SK-N-MC (cell line): ENCODE measurements around the gene PFN3.
"Not testable (repeated sequence)": the region's sequence is repeated elsewhere in the genome, so short reads cannot be mapped to it uniquely, and the experiment has no call there.

ENCODE experiments used
- DNase-seq: peaks from one replicate; pipeline ENCODE4 v3.0.0-alpha.2; 2011; ENCODE audit warnings: low read depth, low spot score
- H3K27ac ChIP-seq: fragments of 200-600 bp; sonication (generic); 2 replicates; pipeline ENCODE4 v1.5.1; 2016; ENCODE audit warnings: mixed run types
- H3K36me3 ChIP-seq: fragments of 200-600 bp; sonication (generic); 2 replicates; pipeline ENCODE4 v1.6.1; 2017; ENCODE audit warnings: antibody characterized with exemption, low read length, mixed read lengths; ENCODE audit not compliant: insufficient read depth
- H3K4me3 ChIP-seq: fragments of 200-600 bp; sonication (generic); 2 replicates; pipeline ENCODE4 v1.5.1; 2016
- H3K9ac ChIP-seq: fragments of 200-600 bp; sonication (generic); 2 replicates; pipeline ENCODE4 v1.8.0; 2017; ENCODE audit warnings: mixed run types, mixed read lengths; ENCODE audit not compliant: insufficient read length
- H3K9me3 ChIP-seq: fragments of 200-600 bp; sonication (generic); 2 replicates; pipeline ENCODE4 v1.6.1; 2017; ENCODE audit warnings: low read depth, mild to moderate bottlenecking, antibody characterized with exemption, low read length, moderate library complexity, mixed read lengths
- EZH2 ChIP-seq: fragments of 200-600 bp; sonication (generic); IDR thresholded peaks from one replicate; pipeline ENCODE4 v1.6.1; 2017; ENCODE audit warnings: antibody characterized with exemption
- FOXP2 ChIP-seq: optimal IDR thresholded peaks from 2 replicates; pipeline ENCODE3; 2011; ENCODE audit warnings: mild to moderate bottlenecking, moderate library complexity; ENCODE audit not compliant: insufficient read depth; ENCODE audit errors: extremely low read length, control extremely low read depth
- POLR2AphosphoS5 ChIP-seq: IDR thresholded peaks from 2 replicates; pipeline ENCODE4 v1.6.1; 2012; ENCODE audit warnings: mild to moderate bottlenecking, low read depth, low read length, borderline replicate concordance

Gene PFN3

GRCh38 chr5:177427919-177428573, 27.6 kb upstream of the PFN3 start:
- no peak for DNase-seq
- no peak overlapping the region for H3K27ac ChIP-seq
- no peaks in the 10 kb centered on the region; the same call in 1 of the 2 replicates for H3K36me3 ChIP-seq
- no peak overlapping the region for H3K9ac ChIP-seq
- H3K9me3 ChIP-seq, result no peaks in the 10 kb centered on the region
- peak overlapping the region; percentile 88 for H3K4me3 ChIP-seq
- TF ChIP-seq POLR2AphosphoS5 (no peak), FOXP2 (no peak), EZH2 (no peak)

- Histone ChIP-seq H3K27ac (no peak overlapping the region), H3K36me3 (no peaks in the 10 kb centered on the region; the same call in 1 of the 2 replicates), H3K9ac (peak overlapping the region; percentile 92), H3K9me3 (no peaks in the 10 kb centered on the region), H3K4me3 (peak overlapping the region; percentile 88)
- no peak for DNase-seq
- TF ChIP-seq POLR2AphosphoS5 (no peak), FOXP2 (no peak), EZH2 (no peak)
These were observed 26.9 kb upstream of the PFN3 start for GRCh38 chr5:177427211-177427822.

- H3K36me3 ChIP-seq, result no peaks in the 10 kb centered on the region
- H3K27ac ChIP-seq, result peak within 1 kb of the TSS; percentile 61
- no peak for DNase-seq
- TF ChIP-seq POLR2AphosphoS5 (no peak), EZH2 (no peak), FOXP2 (no peak)
- H3K4me3 ChIP-seq, result peak within 1 kb of the TSS; percentile 99
- H3K9me3 ChIP-seq, result no peaks in the 10 kb centered on the region
- H3K9ac ChIP-seq, result peak within 1 kb of the TSS; percentile 92
These were observed 26.2 kb upstream of the PFN3 start, which contains the start of gene GRK6 for GRCh38 chr5:177426566-177427210. Gene GRK6 (plus strand): TSS chr5:177426676. CDS start chr5:177426846, 170 bp downstream.

GRCh38 chr5:177425801-177426565, 25.5 kb upstream of the PFN3 start:
- peak; percentile 99 for DNase-seq
- H3K9ac ChIP-seq, result peak overlapping the region; percentile 89
- TF ChIP-seq FOXP2 (peak; percentile 50), POLR2AphosphoS5 (peak; percentile 86), EZH2 (no peak)
- peak overlapping the region; percentile 99 for H3K4me3 ChIP-seq
- H3K36me3 ChIP-seq, result no peaks in the 10 kb centered on the region
- peak overlapping the region; percentile 61 for H3K27ac ChIP-seq
- no peaks in the 10 kb centered on the region for H3K9me3 ChIP-seq

- Histone ChIP-seq H3K4me3 (peak overlapping the region; percentile 99), H3K9me3 (no peaks in the 10 kb centered on the region), H3K36me3 (no peaks in the 10 kb centered on the region), H3K27ac (peak overlapping the region; percentile 61; the same call in 1 of the 2 replicates), H3K9ac (peak overlapping the region; percentile 89)
- TF ChIP-seq EZH2, result no peak
- no peak for DNase-seq
These were observed 24.8 kb upstream of the PFN3 start for GRCh38 chr5:177425196-177425800.

- no peak overlapping the region for H3K27ac ChIP-seq
- H3K4me3 ChIP-seq, result no peak overlapping the region
- H3K36me3 ChIP-seq, result no peaks in the 10 kb centered on the region
- no peak overlapping the region for H3K9ac ChIP-seq
- DNase-seq, result no peak
- TF ChIP-seq FOXP2 (no peak), EZH2 (no peak), POLR2AphosphoS5 (no peak)
- H3K9me3 ChIP-seq, result no peaks in the 10 kb centered on the region
These were observed 23.2 kb upstream of the PFN3 start for GRCh38 chr5:177423671-177424070.

GRCh38 chr5:177421062-177421798, 20.8 kb upstream of the PFN3 start:
- Histone ChIP-seq H3K9me3 (no peaks in the 10 kb centered on the region), H3K9ac (no peak overlapping the region), H3K4me3 (no peak overlapping the region), H3K27ac (no peak overlapping the region), H3K36me3 (no peaks in the 10 kb centered on the region)
- DNase-seq, result no peak
- TF ChIP-seq EZH2, result no peak

GRCh38 chr5:177420472-177420871, 20.0 kb upstream of the PFN3 start:
- DNase-seq, H3K27ac ChIP-seq: not testable (repeated sequence)

More at GRCh38 chr5:177420472-177420871, 20.0 kb upstream of the PFN3 start:
- H3K9me3 ChIP-seq, H3K36me3 ChIP-seq, H3K9ac ChIP-seq, H3K4me3 ChIP-seq: not testable (repeated sequence)
